ENCODE data around the gene SSH2.
A peak's percentile ranks its signal among the peaks of the same experiment; 100 is the strongest.

SSH2 gene

GRCh38 chr17:29709866-29710519, 220.0 kb downstream of the SSH2 start:
- DNase-seq (ENCODE audit: low spot score), result no peak
- H3K27ac ChIP-seq, result peak overlapping the region in 1 of 2 donors; percentile 55
- no peak for TF ChIP-seq CTCF (IDR thresholded peaks at IDR 0.05)
- H3K4me3 ChIP-seq, result no peak overlapping the region

- Histone ChIP-seq H3K27ac (no peak overlapping the region), H3K4me3 (no peak overlapping the region)
- no peak for DNase-seq (ENCODE audit: low spot score)
- TF ChIP-seq CTCF (IDR thresholded peaks at IDR 0.05), result no peak
Measured at GRCh38 chr17:29707212-29707571, 222.8 kb downstream of the SSH2 start.

GRCh38 chr17:29706045-29706431, 224.0 kb downstream of the SSH2 start:
- no peak for TF ChIP-seq CTCF (IDR thresholded peaks at IDR 0.05)
- peak overlapping the region; percentile 15 to 54 for H3K27ac ChIP-seq
- no peak overlapping the region for H3K4me3 ChIP-seq
- DNase-seq (ENCODE audit: low spot score), result no peak

GRCh38 chr17:29705386-29705785, 224.6 kb downstream of the SSH2 start:
- H3K27ac ChIP-seq, result peak overlapping the region in 1 of 2 donors; percentile 59
- no peak for TF ChIP-seq CTCF (IDR thresholded peaks at IDR 0.05)
- no peak overlapping the region for H3K4me3 ChIP-seq

GRCh38 chr17:29699283-29699682, 230.7 kb downstream of the SSH2 start:
- no peak for TF ChIP-seq CTCF (IDR thresholded peaks at IDR 0.05)
- H3K27ac ChIP-seq, result peak overlapping the region in 1 of 2 donors; percentile 51
- DNase-seq (ENCODE audit: low spot score), result no peak
- no peak overlapping the region for H3K4me3 ChIP-seq

More at GRCh38 chr17:29705386-29705785, 224.6 kb downstream of the SSH2 start:
- DNase-seq (ENCODE audit: low spot score), result no peak

GRCh38 chr17:29698837-29699236, 231.2 kb downstream of the SSH2 start:
- no peak for DNase-seq (ENCODE audit: low spot score)
- no peak for TF ChIP-seq CTCF (IDR thresholded peaks at IDR 0.05)
- no peak overlapping the region for H3K4me3 ChIP-seq
- H3K27ac ChIP-seq, result no peak overlapping the region

- TF ChIP-seq CTCF (IDR thresholded peaks at IDR 0.05), result no peak
- no peak overlapping the region for H3K27ac ChIP-seq
- no peak overlapping the region for H3K4me3 ChIP-seq
- DNase-seq (ENCODE audit: low spot score), result no peak
Measured at GRCh38 chr17:29698019-29698777, 231.8 kb downstream of the SSH2 start.

Measured in coronary artery (tissue), 2 donors.